GM18861 (cell line): ENCODE results near the gene TSPAN5.
"Not testable (repeated sequence)": the region's sequence is repeated elsewhere in the genome, so short reads cannot be mapped to it uniquely, and the experiment has no call there.

Source experiments
- ATAC-seq: cut with Tn5 transposase; IDR thresholded peaks from one replicate; pipeline ENCODE4 v1.9.1; 2021; ENCODE audit not compliant: unreplicated experiment

TSPAN5 gene

DNA sequence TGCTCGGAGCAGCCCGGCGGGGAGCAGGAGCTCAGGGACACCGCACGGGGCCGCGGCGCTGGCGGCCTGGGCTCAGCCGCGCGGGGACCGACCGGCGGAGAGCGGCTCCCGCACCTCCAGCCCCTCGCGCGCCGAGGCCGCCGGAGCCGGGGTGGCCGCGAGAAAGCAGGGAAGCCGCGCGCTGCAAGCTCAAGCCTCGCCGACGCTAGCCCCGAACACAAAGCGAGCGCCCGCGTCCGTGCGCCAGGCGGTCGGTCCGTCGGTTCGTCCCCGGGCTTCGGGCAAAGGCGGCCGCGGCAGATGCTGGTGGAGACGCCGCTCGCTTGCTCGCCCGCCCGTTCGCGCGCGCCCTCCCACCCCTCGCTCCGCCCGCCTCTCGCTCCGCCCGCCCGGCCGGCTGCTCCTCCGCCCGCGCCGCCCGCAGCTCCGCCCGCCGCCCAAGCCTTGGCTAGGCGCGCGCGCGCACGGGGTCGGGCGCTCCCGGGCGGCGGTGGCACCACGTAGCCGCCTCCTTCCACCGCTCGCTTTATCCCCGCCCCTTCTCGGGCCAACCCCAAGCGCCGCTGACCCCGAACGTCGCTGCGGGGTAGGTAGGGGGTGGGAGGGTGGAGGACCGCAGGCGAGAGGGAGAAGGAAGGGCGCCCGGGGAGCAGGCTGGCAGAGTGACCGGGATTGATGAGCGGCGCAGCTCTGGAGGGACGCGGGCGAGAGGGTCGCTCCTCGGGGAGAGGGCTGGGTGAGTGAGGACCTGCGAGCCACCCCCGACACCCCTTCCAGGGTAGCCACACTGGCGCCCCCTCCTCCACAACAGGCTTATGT lies at the start of gene TSPAN5:
Gene TSPAN5, minus strand, starts transcription at position 325 of the 819 bp plus-strand sequence.
- peak; percentile 68 for ATAC-seq

DNA sequence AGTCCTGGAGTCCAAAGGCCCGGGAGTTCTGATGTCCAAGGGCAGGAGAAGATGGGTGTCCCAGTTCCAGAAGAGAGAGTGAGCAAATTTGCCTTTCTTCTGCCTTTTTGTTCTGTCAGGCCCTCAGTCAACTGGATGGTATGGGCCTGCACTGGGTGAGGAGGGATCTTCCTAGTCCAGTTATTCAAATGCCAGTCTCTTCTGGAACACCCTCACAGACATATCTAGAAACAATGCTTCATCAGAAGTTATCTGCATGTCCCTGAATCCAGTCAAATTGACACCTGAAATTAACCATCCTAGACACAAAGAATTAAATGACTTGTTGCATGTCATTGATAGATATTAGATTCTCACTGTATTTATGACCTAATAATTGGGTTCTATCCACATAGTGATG lies 48.5 kb upstream of the TSPAN5 start:
- ATAC-seq, result no peak

GRCh38 chr4:98706200-98706813 lies 47.9 kb upstream of the TSPAN5 start:
- no peak for ATAC-seq

- ATAC-seq, result not testable (repeated sequence)
Measured at GRCh38 chr4:98705586-98705985, 47.2 kb upstream of the TSPAN5 start.

- ATAC-seq, result no peak
Measured at GRCh38 chr4:98700656-98701055, 42.2 kb upstream of the TSPAN5 start.

- no peak for ATAC-seq
Measured at GRCh38 chr4:98694076-98694475, 35.7 kb upstream of the TSPAN5 start.

DNA sequence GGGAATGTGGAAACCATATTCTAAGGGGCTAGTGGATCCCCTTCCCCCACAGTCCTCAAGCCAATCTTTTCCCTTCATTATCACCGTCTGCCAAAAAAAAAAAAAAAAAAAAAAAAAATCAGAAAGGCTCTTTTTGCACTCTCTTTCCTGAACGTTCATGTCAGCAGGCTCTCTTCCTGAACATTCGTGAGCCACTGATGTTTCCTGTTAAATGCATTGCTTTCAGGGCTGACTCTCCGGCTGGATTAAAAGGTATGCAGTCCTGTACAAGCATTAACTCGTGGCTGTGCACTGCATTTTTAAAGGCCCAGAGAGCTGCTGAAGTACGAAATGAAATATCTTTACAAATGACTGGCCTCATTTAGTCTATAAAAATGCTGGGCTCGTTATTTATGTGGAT lies 34.0 kb upstream of the TSPAN5 start:
- ATAC-seq, result no peak

DNA sequence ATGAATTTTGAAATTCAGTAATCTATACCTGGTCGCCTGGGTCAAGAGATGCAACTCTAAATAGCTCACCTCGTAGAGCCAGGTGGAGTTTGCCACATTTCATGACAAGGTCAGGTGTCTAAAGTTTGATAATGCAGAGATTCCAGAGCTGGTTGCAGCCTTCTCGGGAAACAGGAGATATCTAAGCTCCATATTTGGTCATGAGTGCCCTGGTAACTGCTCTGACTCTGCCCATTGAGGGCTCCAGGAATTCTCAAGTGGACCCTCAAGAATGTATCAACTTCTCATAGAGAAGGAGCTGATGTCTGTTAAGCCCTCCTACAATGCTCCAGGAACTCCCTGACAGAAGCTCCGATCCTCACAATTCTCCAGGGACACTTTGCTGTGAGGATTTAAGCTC lies 33.2 kb upstream of the TSPAN5 start:
- ATAC-seq, result no peak

DNA sequence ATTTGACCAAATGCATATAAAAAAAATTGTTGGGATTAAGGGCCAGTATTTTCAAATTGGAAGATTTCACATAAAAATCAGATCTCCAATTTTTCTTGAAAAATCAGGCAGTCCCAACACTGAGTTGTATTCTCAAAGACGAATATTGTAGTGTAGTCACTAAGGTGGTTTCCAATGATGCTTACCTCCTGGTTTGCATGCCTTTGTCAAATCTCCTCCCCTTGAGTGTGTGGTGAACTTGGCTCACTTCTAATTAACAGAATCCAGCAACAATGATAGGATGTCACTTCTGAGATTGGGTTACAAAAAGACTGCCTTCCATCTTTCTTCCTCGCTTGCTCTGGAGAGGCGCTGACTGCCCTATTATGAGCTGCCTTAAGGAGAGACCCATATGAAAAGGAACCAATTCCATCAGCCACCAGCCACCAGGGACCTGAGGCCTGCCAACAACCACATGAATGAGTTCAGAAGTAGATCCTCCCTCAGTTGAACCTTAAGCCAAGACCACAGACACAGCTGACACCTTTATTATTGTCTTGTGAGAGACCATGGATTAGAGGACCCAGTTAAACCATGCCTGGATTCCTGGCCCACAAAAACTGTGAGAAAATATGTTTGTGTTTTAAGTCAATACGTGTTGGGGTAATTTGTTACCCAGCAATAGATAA lies 31.2 kb upstream of the TSPAN5 start:
- no peak for ATAC-seq

DNA sequence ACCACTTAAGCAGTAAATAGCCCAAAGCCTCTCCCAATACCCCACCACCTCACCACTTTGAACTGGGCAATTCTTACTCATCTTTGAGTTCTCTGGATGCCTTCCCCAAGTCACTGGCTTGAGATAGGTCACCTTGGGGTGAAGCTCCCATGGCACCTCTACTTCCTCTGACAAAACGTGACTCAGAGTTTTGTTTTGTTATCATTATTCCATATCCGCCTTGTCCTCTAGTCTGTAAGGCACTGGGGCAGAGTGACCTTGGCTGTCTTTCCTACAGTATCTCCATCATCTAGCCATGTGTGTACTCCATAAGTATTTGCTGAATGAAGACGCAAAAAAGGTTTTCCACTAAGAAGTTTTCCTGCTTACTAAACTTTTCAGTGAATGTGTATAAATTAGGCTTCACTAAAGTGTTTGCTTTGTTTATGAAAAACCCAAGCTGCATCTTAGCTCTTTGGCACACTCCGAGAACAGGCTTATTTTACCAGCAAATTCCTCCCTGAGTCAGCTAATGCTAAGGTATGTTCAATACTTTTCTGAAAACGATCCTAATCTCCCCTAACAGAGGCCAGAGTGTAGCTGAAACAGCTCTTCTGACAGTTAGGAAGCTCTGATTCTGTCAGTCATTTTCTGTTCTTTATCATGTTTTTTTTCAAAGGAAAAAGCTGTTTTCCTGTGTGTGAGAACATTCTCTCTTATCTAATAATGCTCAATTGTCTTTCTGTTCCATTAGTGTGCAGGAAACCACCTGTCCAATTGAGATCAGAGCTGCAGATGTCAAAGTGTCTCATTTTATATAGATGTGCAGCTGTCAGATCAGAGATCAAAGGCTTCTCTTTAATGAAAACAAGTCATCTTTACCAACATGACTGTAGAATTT lies 30.2 kb upstream of the TSPAN5 start:
- no peak for ATAC-seq

- no peak for ATAC-seq
Measured at GRCh38 chr4:98687876-98688275, 29.5 kb upstream of the TSPAN5 start.

GRCh38 chr4:98686847-98687246 lies 28.4 kb upstream of the TSPAN5 start:
- ATAC-seq, result no peak

DNA sequence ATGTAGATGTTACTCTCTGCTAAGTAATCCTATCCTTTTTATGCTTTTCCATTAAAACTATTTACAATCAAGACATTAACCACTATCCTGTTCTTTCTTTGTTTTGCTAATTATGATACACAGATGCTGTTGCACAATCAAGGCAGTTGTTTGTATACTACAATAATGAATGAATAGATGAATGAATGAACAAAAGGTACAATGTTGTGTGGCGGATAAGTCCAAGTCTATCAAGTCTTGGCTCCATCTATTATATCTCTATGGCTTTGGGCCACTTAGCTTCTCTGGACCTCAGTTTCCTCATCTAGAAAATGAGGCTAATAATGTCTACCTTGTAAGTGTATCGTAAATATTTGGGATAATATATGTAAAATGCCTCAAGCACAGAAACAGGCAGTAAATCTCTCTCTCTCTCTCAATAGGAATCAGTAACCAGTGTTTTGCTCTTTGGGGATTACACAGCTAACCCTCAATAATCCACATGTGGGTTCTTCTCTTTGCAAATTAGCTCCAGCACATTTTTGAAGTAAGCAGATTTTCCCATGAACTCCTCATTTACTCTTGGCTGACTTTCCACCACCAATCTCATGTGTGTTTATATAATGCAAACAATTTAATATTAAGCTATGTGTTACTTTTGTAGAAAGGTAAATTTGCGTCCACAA lies 27.8 kb upstream of the TSPAN5 start:
- ATAC-seq, result no peak

- no peak for ATAC-seq
Measured at GRCh38 chr4:98685225-98686042, 27.0 kb upstream of the TSPAN5 start.

DNA sequence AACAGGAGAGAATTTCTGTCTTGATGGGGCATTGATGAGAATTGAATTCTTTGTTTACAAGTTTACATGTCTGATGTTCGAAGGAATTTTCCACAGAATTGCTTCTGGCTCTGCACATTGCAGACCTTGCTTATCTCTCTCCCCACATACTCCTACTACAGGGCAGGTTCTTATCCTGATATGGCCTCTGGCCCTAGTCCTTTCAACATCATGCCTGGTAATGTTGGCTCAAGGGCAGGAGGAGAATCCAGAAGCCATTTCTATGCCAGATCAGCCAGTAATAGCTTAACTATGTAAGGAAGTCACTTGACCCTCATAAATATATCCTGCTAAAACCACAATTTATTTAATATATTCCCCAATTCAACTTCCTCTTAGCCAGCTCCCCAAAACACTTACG lies 24.3 kb upstream of the TSPAN5 start:
- ATAC-seq, result no peak

- no peak for ATAC-seq
Measured at GRCh38 chr4:98680806-98681205, 22.4 kb upstream of the TSPAN5 start.

DNA sequence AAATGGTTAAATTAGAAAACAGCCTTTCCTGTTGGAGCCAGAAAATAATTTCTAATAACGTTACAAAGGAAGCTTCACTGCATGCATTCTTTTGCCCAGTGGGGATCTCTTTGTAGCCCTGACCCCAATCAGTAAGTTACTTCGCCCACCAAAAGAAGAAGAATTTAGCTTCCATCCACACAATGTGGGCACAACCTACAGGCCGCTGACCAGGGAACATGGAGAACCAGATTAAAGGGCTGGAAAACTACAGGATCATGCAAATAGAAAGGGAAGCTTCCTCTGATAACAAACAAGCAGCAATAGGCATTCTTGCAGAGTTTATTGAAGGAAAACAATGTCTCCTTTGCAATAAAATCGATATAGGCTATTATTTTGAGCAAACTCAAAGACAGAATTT lies 21.3 kb upstream of the TSPAN5 start:
- no peak for ATAC-seq

DNA sequence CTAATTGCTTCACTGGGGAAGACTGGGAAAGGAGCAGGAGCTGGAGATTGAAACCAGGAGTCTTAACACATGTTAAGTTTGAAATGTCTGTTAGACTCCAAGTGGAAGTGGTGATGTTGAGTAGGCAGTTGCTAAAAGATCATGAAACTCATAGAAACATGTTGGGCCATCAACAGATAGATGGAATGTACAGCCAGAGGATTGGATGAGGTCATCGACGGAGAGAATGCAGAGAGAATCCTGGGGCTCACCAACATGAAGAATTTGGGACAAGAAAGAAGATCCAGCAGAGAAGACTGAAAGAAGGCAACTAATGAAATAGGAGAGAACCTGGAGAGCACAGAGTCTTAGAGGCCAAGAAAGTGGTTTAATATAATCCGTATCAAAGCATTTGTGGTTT lies 19.4 kb upstream of the TSPAN5 start:
- no peak for ATAC-seq

- no peak for ATAC-seq
Measured at GRCh38 chr4:98674404-98675173, 16.2 kb upstream of the TSPAN5 start.
